Kasumi-1 (cell line): ENCODE data around the gene POMGNT1.

Source experiments
- DNase-seq, 2 experiments: peaks; one replicate each; lab custom pipeline; 2025; lab: John Stamatoyannopoulos, UW

The POMGNT1 gene

DNA sequence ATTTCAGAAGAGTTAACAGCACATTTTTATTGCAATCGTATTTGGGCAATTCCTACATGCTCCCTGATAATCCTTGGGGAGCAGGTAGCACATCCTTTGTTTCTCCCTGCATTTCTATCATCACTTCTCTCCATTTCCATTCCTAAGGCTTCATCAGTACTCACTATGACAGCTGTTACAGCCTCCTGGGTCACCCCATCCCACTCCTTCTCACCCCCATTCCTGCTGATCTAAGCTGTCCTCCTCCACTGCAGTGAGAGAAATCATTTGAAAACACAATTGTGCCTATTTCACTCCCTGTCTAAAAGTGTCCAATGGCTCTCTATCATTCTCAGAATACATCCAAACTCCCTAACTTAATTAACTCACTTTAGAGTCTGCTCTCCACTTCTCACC, 40.3 kb downstream of the POMGNT1 start:
- DNase-seq: no peak

DNA sequence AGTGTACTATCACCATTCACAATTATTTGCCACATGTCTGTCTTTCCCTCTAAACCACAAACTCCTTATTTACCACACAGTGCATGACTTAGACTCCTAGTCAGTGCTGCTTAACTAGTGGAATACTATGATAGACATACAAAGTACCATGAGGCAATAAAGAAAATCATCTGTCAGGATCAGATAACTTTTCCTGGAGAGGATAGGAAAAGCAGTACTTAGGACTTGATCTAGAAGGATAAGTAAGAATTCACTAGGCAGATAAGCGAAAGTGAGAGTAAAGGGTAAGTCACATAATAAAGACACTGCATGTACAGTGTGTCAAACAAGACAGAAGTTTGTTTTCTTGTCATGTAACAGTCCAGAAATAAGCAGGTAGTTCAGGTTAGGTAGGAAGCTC, 44.5 kb downstream of the POMGNT1 start:
- no peak for DNase-seq

- no peak for DNase-seq
These were observed 45.0 kb downstream of the POMGNT1 start for GRCh38 chr1:46153228-46153627.

GRCh38 chr1:46152016-46152415, 46.2 kb downstream of the POMGNT1 start:
- no peak for DNase-seq

GRCh38 chr1:46150085-46150484, 48.1 kb downstream of the POMGNT1 start:
- no peak for DNase-seq

DNA sequence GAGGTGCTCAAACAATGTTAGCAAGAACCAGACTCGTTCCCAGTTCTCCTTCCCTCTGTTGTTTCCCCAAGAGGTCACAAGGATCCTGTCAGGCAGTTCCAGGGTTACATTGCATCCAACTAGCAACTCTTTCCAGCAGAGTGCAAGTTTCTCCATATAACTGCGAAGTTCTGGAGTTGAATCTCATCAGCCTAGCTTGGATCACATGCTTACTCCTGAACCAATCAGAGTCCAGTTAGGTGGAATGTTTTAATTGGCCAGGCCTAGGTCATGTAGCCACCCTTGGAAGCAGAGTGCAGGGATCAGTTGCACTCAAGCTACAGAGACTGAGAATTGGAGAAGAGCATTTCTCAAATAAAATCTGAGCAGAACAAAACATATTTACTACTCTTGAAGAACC, 49.9 kb downstream of the POMGNT1 start:
- no peak for DNase-seq
